Activated naive CD4-positive, alpha-beta T cell treated with anti-CD3 and anti-CD28 coated beads, Interleukin-2, amount 10 ng/mL, durations not matched to agents 7 days and 5 days (primary cell): ENCODE data around the gene OSBPL9.
"Not testable (repeated sequence)": the region's sequence is repeated elsewhere in the genome, so short reads cannot be mapped to it uniquely, and the experiment has no call there.

ENCODE experiments used
- CTCF ChIA-PET: fragments of 350-600 bp; sonication (Branson Sonifier 250); formaldehyde crosslinking; loops from one replicate; lab custom pipeline; 2021; ENCODE audit warnings: antibody characterized with exemption; lab: Charles Lee
- DNase-seq: peaks from one replicate; pipeline ENCODE4 v3.0.0-alpha.2; 2020
- H3K27ac Mint-ChIP-seq: one replicate; pipeline ENCODE4 v1.8.0; 2021; ENCODE audit warnings: mild to moderate bottlenecking, moderate library complexity, mixed read lengths
- H3K27me3 Mint-ChIP-seq: one replicate; pipeline ENCODE4 v1.8.0; 2021; ENCODE audit warnings: mild to moderate bottlenecking, mixed read lengths
- H3K36me3 Mint-ChIP-seq: one replicate; pipeline ENCODE4 v1.8.0; 2021; ENCODE audit warnings: mixed read lengths
- H3K4me1 Mint-ChIP-seq: one replicate; pipeline ENCODE4 v1.8.0; 2021; ENCODE audit warnings: mixed read lengths
- H3K4me3 Mint-ChIP-seq: one replicate; pipeline ENCODE4 v1.8.0; 2021; ENCODE audit warnings: mild to moderate bottlenecking, moderate library complexity, mixed read lengths
- H3K9me3 Mint-ChIP-seq: one replicate; pipeline ENCODE4 v1.8.0; 2021; ENCODE audit warnings: mixed read lengths

Gene OSBPL9

DNA sequence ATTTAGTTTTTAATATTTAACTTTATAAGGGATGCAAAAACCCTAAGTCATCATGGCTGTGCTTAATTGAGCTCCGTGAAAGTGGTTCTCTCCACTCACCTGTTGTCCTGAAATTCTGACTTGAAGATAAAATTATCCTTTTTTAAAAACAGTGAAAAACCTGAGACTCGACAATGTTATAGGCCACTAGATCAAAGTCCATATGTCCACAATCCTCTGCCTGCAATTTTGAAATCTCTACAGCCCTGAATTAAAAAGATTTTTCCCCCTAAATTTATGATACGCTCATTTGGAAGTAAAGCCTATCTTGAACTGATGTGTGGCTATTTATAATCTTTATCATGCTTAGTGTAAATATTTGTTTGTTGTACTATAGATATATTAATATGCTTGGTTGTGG lies 18.7 kb downstream of the OSBPL9 start:
- CTCF ChIA-PET = no interaction called here
- Mint-ChIP-seq H3K4me3 (no peak overlapping the region), H3K27me3 (no peaks in the 10 kb centered on the region), H3K27ac (no peak overlapping the region), H3K9me3 (no peaks in the 10 kb centered on the region), H3K36me3 (no peaks in the 10 kb centered on the region), H3K4me1 (no peaks in the 10 kb centered on the region)
- no peak for DNase-seq

- Mint-ChIP-seq H3K27ac (no peak overlapping the region), H3K4me1 (no peaks in the 10 kb centered on the region), H3K9me3 (no peaks in the 10 kb centered on the region), H3K36me3 (no peaks in the 10 kb centered on the region), H3K27me3 (no peaks in the 10 kb centered on the region), H3K4me3 (no peak overlapping the region)
- CTCF ChIA-PET = no interaction called here
- no peak for DNase-seq
Observed at GRCh38 chr1:51636191-51636590, 19.3 kb downstream of the OSBPL9 start.

DNA sequence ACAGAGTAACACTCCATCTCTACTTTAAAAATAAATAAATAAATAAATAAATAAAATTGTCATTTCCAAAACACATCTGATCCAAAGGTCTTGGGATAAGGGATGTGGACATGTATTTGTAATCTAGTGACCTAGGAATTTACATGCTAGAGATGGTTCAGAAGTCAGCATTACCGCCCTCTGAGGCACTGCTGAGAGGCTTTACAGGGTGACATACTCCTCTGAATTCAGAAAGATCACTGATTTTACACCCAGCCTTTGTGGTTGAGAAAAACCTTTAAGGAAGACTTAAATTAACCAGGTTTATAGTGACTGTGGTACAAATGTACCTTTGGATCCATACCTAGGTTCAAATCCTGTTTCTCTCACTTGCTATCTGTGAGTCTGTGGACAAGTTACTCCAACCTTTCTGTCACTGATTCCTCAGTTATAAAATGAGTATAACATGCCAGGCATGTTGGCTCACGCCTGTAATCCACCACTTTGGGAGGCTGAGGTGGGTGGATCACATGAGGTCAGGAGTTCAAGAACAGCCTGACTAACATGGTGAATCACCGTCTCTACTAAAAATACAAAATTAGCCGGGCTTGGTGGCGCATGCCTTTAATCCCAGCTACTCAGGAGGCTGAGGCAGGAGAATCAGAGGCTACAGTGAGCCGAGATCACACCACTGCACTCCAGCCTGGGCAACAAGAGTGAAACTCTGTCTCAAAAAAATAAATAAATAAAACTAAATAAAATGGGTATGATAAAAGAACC lies 20.1 kb downstream of the OSBPL9 start:
- Mint-ChIP-seq H3K4me1 (no peaks in the 10 kb centered on the region), H3K4me3 (no peak overlapping the region), H3K9me3 (no peaks in the 10 kb centered on the region), H3K27me3 (no peaks in the 10 kb centered on the region), H3K36me3 (no peaks in the 10 kb centered on the region), H3K27ac (no peak overlapping the region)
- no peak for DNase-seq
- CTCF ChIA-PET = interaction anchor here (0.5 kb wide), 1 partner anchor 198 kb away, joined by 3 read pairs; no protein-coding TSS in a partner anchor

- Mint-ChIP-seq H3K27me3 (no peaks in the 10 kb centered on the region), H3K27ac (no peak overlapping the region), H3K36me3 (no peaks in the 10 kb centered on the region), H3K9me3 (no peaks in the 10 kb centered on the region), H3K4me3 (no peak overlapping the region), H3K4me1 (no peaks in the 10 kb centered on the region)
- DNase-seq = no peak
- CTCF ChIA-PET = no interaction called here
Observed at GRCh38 chr1:51638350-51638749, 21.5 kb downstream of the OSBPL9 start.

DNA sequence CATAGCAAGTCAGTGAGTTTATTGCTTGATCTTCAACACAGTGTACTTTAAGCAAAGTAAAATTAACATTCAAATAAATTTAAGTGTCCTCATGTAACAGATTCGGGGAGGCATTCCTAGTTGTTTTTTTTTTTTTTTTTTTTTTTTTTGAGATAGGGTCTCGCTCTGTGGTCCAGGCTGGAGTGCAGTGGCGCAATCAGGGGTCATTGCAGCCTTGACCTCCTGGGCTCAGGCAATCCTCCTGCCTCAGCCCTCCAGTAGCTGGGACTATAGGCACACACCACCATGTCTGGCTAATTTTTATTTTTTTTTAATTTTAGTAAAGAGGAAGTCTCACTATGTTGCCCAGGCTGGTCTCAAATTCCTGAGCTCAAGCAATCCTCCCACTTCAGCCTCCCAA lies 22.8 kb downstream of the OSBPL9 start:
- no peaks in the 10 kb centered on the region for H3K4me1 Mint-ChIP-seq
- DNase-seq = no peak
- H3K36me3 Mint-ChIP-seq = peaks cover 1% of the 10 kb centered on the region
- no peak overlapping the region for H3K4me3 Mint-ChIP-seq
- no peaks in the 10 kb centered on the region for H3K27me3 Mint-ChIP-seq
- no peak overlapping the region for H3K27ac Mint-ChIP-seq
- CTCF ChIA-PET = no interaction called here
- no peaks in the 10 kb centered on the region for H3K9me3 Mint-ChIP-seq

DNA sequence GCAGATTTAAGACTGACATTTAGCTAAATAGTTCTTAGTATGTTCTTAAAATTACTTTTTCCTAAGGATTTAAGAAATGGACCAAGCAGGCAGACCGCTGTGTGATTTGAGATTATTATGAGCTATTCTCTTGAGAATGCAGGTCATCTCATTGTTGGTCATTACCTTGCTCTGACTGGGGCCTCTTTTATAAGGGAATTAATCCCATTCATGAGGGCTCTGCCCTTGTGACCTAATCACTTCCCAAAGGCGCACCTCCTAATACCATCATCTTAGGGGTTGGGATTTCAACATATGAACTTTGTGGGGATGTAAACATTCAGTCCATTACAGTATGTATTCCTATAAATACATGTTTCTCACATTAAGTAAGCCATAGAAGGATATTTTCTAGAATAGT lies 24.2 kb downstream of the OSBPL9 start:
- no peak for DNase-seq
- H3K9me3 Mint-ChIP-seq = no peaks in the 10 kb centered on the region
- no peaks in the 10 kb centered on the region for H3K4me1 Mint-ChIP-seq
- H3K27me3 Mint-ChIP-seq = no peaks in the 10 kb centered on the region
- H3K36me3 Mint-ChIP-seq = peaks cover 1% of the 10 kb centered on the region
- H3K4me3 Mint-ChIP-seq = no peak overlapping the region
- CTCF ChIA-PET = no interaction called here
- H3K27ac Mint-ChIP-seq = no peak overlapping the region

GRCh38 chr1:51642739-51643142 lies 25.8 kb downstream of the OSBPL9 start:
- DNase-seq = no peak
- no peak overlapping the region for H3K27ac Mint-ChIP-seq
- H3K4me1 Mint-ChIP-seq = no peaks in the 10 kb centered on the region
- H3K9me3 Mint-ChIP-seq = no peaks in the 10 kb centered on the region
- CTCF ChIA-PET = no interaction called here
- H3K36me3 Mint-ChIP-seq = peaks cover 1% of the 10 kb centered on the region
- H3K27me3 Mint-ChIP-seq = no peaks in the 10 kb centered on the region
- no peak overlapping the region for H3K4me3 Mint-ChIP-seq

- CTCF ChIA-PET = no interaction called here
- H3K9me3 Mint-ChIP-seq = no peaks in the 10 kb centered on the region
- H3K27me3 Mint-ChIP-seq = no peaks in the 10 kb centered on the region
- DNase-seq = no peak
- no peaks in the 10 kb centered on the region for H3K4me1 Mint-ChIP-seq
- no peak overlapping the region for H3K4me3 Mint-ChIP-seq
- H3K27ac Mint-ChIP-seq = no peak overlapping the region
- H3K36me3 Mint-ChIP-seq = peaks cover 1% of the 10 kb centered on the region
Observed at GRCh38 chr1:51643362-51643761, 26.5 kb downstream of the OSBPL9 start.

- DNase-seq = no peak
- H3K9me3 Mint-ChIP-seq = no peaks in the 10 kb centered on the region
- H3K27ac Mint-ChIP-seq = no peak overlapping the region
- no peak overlapping the region for H3K4me3 Mint-ChIP-seq
- no peaks in the 10 kb centered on the region for H3K27me3 Mint-ChIP-seq
- CTCF ChIA-PET = no interaction called here
- H3K4me1 Mint-ChIP-seq = no peaks in the 10 kb centered on the region
- peaks cover 1% of the 10 kb centered on the region for H3K36me3 Mint-ChIP-seq
Observed at GRCh38 chr1:51644020-51644419, 27.1 kb downstream of the OSBPL9 start.

DNA sequence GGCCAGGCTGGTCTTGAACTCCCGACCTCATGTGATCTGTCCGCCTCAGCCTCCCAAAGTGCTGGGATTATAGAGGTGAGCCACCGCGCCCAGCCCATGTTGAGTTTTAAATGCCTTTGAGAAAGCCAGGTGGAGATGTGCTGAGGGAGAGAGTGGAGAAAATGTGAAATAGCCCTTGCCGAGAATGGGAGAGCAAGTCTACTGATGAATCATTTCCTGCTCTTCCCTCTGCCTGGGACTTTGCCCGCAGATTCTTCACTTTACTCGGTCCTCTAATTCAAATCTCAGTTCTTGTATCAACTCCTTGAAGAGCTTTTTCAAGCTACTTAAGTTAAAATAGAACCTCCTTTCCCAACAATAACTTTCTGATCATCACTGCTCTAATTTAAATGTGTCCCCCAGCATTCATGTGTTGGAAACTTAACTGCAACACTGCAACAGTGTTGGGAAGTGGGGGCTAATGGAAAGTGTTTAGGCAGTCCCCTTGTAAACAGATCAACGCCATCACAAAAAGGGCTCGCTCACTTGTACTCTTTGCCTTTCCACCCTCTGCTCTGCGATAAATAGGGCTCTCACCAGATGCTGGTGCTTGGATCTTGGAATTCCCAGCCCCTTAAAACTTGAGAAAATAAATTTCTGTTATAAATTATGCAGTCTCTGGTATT lies 27.8 kb downstream of the OSBPL9 start:
- Mint-ChIP-seq H3K36me3 (peaks cover 1% of the 10 kb centered on the region), H3K27me3 (no peaks in the 10 kb centered on the region), H3K27ac (no peak overlapping the region), H3K9me3 (no peaks in the 10 kb centered on the region), H3K4me3 (no peak overlapping the region), H3K4me1 (no peaks in the 10 kb centered on the region)
- no peak for DNase-seq
- CTCF ChIA-PET = no interaction called here

- H3K9me3 Mint-ChIP-seq, H3K4me1 Mint-ChIP-seq, DNase-seq, H3K27me3 Mint-ChIP-seq, H3K36me3 Mint-ChIP-seq, CTCF ChIA-PET, H3K27ac Mint-ChIP-seq, H3K4me3 Mint-ChIP-seq: not testable (repeated sequence)
Observed at GRCh38 chr1:51646592-51646991, 29.7 kb downstream of the OSBPL9 start.

DNA sequence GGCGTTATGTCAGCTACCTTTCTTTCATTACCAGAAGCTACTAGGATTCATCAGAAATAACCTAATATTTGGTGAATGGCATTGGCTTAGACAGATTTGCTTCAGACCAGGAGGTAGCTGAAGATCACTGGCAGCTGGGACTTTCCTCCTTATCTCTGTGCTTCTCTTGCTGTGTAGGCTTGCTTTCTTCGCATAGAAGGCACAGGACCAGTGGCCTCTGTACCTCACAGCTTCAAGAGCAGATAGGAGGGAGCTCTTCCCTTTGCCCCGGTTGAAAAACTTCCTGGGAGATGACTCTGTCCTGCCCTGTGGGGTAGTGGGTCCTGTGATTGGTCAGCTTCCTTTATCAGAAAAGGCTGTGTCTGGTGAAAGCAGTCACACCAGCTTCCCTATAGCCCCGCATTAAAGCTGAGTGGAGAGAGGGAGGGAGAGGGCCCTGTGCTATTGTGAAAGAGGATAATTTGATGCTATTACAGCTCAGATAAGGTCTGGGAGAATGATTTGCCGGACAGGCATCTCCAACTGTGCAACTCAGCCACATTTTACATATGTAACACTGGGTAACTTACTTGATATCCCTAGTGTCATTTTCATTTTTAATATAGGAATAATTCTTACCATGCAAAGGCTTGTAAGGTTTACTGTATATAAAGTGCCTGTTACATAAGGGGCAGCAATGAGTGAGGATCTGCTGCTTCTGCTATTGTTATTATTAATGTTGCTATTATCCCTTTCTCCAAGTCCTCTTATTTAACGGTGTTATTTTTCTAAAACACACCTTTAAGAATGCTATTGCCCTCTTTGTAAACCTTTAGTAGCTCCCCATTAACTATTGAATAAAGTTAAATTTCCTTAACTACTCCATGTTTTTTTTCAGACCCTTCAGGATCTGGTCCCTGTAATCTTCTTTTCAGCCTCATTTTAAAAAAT lies 31.6 kb downstream of the OSBPL9 start:
- Mint-ChIP-seq H3K9me3 (no peaks in the 10 kb centered on the region), H3K4me1 (no peaks in the 10 kb centered on the region), H3K27ac (no peak overlapping the region), H3K36me3 (peaks cover 4% of the 10 kb centered on the region), H3K4me3 (no peak overlapping the region), H3K27me3 (no peaks in the 10 kb centered on the region)
- CTCF ChIA-PET = no interaction called here
- DNase-seq = no peak

- Mint-ChIP-seq H3K4me1 (no peaks in the 10 kb centered on the region), H3K27ac (no peak overlapping the region), H3K4me3 (no peak overlapping the region), H3K36me3 (peaks cover 2% of the 10 kb centered on the region), H3K27me3 (no peaks in the 10 kb centered on the region), H3K9me3 (no peaks in the 10 kb centered on the region)
- CTCF ChIA-PET = no interaction called here
- no peak for DNase-seq
Observed at GRCh38 chr1:51649593-51650091, 32.8 kb downstream of the OSBPL9 start.

DNA sequence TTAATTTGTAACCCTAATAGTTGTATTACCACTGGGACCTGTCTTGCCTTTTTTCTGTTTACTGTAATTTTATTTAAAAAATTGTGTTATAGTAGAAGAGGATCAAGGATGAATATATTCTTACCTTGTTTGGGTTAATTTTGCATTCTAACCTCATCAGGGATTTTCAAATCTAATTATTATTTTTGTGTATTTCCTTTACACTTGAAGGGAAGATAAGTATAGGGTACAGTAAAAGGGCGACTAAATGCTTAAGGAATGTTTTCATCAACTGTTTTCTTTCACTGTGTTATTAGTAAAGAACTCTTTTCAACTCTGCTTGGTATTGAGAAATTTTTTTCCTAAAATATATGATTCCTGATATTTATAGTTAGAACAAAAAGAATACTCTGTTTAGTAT lies 33.3 kb downstream of the OSBPL9 start:
- CTCF ChIA-PET = no interaction called here
- H3K36me3 Mint-ChIP-seq = peaks cover 2% of the 10 kb centered on the region
- no peaks in the 10 kb centered on the region for H3K9me3 Mint-ChIP-seq
- no peaks in the 10 kb centered on the region for H3K4me1 Mint-ChIP-seq
- H3K4me3 Mint-ChIP-seq = no peak overlapping the region
- H3K27me3 Mint-ChIP-seq = no peaks in the 10 kb centered on the region
- no peak for DNase-seq
- no peak overlapping the region for H3K27ac Mint-ChIP-seq
